Glomerular visceral epithelial cell (primary cell): ENCODE results near the gene IGLL1.
"Not testable (repeated sequence)": the region's sequence is repeated elsewhere in the genome, so short reads cannot be mapped to it uniquely, and the experiment has no call there.

Experiments
- DNase-seq: peaks from one replicate; pipeline ENCODE4 v3.0.0-alpha.2; 2016; ENCODE audit errors: extremely low spot score

IGLL1 gene

GRCh38 chr22:23563111-23563510 is 17.0 kb downstream of the IGLL1 start:
- no peak for DNase-seq

- DNase-seq = no peak
Measured at GRCh38 chr22:23562186-23562585, 17.9 kb downstream of the IGLL1 start.

DNA sequence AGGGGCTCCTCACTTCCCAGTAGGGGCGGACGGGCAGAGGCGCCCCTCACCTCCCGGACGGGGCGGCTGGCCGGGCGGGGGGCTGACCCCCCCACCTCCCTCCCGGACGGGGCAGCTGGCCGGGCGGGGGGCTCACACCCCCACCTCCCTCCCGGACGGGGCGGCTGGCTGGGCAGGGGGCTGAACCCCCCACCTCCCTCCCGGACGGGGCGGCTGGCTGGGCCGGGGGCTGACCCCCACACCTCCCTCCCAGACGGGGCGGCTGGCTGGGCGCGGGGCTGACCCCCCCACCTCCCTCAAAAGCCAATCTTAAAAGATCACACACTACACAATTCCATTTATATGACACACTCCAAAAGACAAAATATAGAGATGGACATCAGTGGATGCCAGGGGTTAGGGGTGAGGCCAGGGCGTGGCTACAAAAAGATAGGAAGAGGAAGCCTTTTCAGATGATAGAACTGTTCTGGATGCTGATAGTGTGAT is 19.0 kb downstream of the IGLL1 start:
- not testable (repeated sequence) for DNase-seq

GRCh38 chr22:23560215-23560614 is 19.9 kb downstream of the IGLL1 start:
- DNase-seq = not testable (repeated sequence)

GRCh38 chr22:23557467-23557866 is 22.6 kb downstream of the IGLL1 start:
- no peak for DNase-seq

GRCh38 chr22:23557036-23557435 is 23.1 kb downstream of the IGLL1 start:
- no peak for DNase-seq

- no peak for DNase-seq
Measured at GRCh38 chr22:23556026-23556620, 24.0 kb downstream of the IGLL1 start.

GRCh38 chr22:23555118-23555517 is 25.0 kb downstream of the IGLL1 start:
- no peak for DNase-seq

GRCh38 chr22:23553924-23554870 is 25.9 kb downstream of the IGLL1 start:
- DNase-seq = no peak

GRCh38 chr22:23553438-23553837 is 26.7 kb downstream of the IGLL1 start:
- DNase-seq = no peak

GRCh38 chr22:23552573-23552972 is 27.5 kb downstream of the IGLL1 start:
- no peak for DNase-seq

DNA sequence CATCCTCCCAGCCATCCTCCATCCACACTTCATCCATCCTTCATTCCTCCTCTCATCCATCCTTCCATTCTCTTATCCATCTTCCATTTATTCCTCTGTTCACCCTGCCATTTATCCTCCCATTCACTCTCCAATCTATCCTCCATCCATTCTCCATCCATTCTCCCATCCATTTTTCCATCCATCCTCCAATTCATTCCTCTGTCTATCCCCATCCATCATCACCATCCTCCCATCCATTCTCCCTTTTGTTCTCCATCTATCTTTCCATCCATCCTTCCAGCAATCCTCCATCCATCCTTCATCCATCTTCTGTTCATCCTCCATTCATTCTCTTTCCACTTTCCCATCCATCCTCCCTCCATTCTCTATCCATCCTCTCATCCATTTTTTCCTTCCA is 28.7 kb downstream of the IGLL1 start:
- no peak for DNase-seq

GRCh38 chr22:23550049-23550650 is 29.9 kb downstream of the IGLL1 start:
- no peak for DNase-seq

DNA sequence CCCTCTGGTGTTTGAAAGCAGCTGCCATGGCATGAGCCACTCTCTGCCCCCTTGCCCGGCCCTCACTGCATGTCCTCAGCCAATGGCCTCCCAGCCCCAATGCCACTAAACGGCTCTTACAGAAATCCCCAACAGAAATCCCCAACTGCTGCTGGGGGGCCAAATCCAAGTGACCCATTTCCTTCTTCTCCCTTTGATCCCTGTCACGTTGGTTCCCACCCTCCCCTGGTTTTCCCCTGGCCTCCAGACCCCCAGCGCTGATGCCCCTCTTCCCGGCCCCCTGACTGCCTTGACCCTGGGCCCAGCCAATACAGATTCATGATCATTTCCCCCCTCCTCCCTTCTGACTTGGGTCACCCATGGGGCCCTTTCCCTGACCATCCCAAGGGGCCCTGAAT is 30.9 kb downstream of the IGLL1 start:
- DNase-seq = no peak

DNA sequence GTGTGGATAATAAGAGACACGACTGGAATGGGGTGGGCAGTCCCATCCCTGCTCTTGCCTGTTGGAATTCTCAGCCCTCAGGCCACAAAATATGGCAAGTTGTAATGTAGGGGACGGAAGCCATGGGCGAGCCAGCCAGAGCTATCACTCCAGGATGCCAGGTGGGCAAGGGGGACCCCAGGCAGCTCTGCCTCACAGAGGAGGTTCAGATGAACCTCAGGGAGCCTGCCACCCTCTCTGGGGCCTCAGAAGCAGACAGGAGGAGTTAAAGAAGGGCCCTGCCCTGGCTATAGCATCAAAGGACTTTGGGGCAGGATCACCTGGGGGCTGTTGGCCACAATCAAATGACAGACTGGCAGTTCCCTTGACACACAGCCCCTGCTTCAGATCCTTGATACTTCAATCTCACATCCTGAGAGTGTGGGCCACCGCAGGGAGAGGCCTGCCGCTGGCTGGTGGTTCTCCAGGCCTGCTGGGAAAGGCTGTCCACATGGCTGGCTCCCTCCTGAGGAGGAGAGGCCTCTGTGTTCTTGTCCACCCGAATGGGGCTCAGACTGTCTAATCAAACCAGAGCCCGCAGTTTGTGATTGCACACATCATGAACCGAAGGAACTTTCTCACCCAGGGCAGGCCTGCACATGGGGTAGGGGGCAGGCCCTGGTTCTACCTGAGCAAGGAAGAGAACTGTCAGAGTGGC is 31.4 kb downstream of the IGLL1 start:
- no peak for DNase-seq

GRCh38 chr22:23547818-23548500 is 32.1 kb downstream of the IGLL1 start:
- no peak for DNase-seq

- not testable (repeated sequence) for DNase-seq
Measured at GRCh38 chr22:23547382-23547781, 32.7 kb downstream of the IGLL1 start.

DNA sequence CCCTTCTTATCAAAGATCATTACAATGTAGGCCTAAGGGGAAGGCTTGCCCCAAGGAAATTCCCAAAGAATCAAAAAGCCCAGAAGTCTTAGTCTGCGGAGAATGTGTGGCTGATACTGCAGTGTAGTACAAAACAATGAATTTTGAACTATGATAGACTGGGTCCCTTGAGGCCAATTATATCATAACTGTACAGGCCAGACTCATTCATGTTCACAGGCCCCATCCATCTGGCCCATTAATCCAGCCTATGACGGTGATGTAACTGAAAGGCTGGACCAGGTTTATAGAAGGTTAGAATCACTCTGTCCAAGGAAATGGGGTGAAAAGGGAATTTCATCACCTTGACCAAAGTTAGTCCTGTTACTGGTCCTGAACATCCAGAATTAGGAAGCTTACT is 35.2 kb downstream of the IGLL1 start:
- DNase-seq = no peak

GRCh38 chr22:23543506-23544000 is 36.5 kb downstream of the IGLL1 start:
- not testable (repeated sequence) for DNase-seq

DNA sequence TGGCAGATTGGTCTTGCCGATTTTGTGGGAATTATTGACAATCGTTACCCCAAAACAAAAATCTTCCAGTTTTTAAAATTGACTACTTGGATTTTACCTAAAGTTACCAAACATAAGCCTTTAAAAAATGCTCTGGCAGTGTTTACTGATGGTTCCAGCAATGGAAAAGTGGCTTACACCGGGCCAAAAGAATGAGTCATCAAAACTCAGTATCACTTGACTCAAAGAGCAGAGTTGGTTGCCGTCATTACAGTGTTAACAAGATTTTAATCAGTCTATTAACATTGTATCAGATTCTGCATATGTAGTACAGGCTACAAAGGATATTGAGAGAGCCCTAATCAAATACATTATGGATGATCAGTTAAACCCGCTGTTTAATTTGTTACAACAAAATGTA is 37.2 kb downstream of the IGLL1 start:
- no peak for DNase-seq

DNA sequence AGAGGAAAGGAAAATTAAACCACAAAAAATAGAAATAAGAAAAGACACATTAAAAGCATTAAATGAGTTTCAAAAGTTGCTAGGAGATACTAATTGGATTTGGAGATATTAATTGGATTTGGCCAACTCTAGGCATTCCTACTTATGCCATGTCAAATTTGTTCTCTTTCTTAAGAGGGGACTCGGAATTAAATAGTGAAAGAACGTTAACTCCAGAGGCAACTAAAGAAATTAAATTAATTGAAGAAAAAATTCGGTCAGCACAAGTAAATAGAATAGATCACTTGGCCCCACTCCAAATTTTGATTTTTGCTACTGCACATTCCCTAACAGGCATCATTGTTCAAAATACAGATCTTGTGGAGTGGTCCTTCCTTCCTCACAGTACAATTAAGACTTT is 37.7 kb downstream of the IGLL1 start:
- not testable (repeated sequence) for DNase-seq
